Liver (tissue), 9 donors: Measurements from ENCODE around the gene SH3GL1. TPM values are rescaled to one million over a fixed set of nuclear protein-coding genes. Genes with fewer than 3 reads are reported as not detected.

Experiments
- DNase-seq: peaks from one replicate; pipeline ENCODE4 v3.0.0-alpha.2; 2017; ENCODE audit warnings: low spot score
- H3K27ac ChIP-seq, 2 donors: one replicate each; pipeline ENCODE4 v1.7.0; 2013; ENCODE audit warnings: inconsistent platforms in 2 of 2, low read length in 2 of 2, control low read depth in 1 of 2, low read depth in 1 of 2, mild to moderate bottlenecking in 1 of 2
- H3K27me3 ChIP-seq, 4 donors: one replicate each; pipeline versions ENCODE4 v1.6.1 to v1.7.0; 2013; ENCODE audit warnings: low read length in 3 of 4, inconsistent platforms in 1 of 4, mild to moderate bottlenecking in 1 of 4, moderate library complexity in 1 of 4; ENCODE audit not compliant: control insufficient read depth in 4 of 4, insufficient read depth in 4 of 4
- H3K36me3 ChIP-seq, 4 donors: one replicate each; pipeline versions ENCODE4 v1.6.1 to v1.7.0; 2013; ENCODE audit warnings: low read length in 3 of 4, mild to moderate bottlenecking in 3 of 4, low read depth in 1 of 4, moderate library complexity in 1 of 4; ENCODE audit not compliant: control insufficient read depth in 4 of 4, insufficient read depth in 3 of 4
- H3K4me1 ChIP-seq, 4 donors: one replicate each; pipeline versions ENCODE4 v1.6.1 to v1.7.0; 2013; ENCODE audit warnings: low read length in 3 of 4, mild to moderate bottlenecking in 3 of 4, moderate library complexity in 1 of 4; ENCODE audit not compliant: control insufficient read depth in 4 of 4, insufficient read depth in 4 of 4
- H3K4me3 ChIP-seq, 3 donors: one replicate each; pipeline versions ENCODE4 v1.6.1 to v1.7.0; 2013; ENCODE audit warnings: low read length in 3 of 3, control low read depth in 1 of 3, low read depth in 1 of 3, mild to moderate bottlenecking in 1 of 3
- H3K9ac ChIP-seq, 2 donors: one replicate each; pipeline ENCODE4 v1.7.0; 2013; ENCODE audit warnings: low read length in 2 of 2, mild to moderate bottlenecking in 2 of 2, moderate library complexity in 2 of 2, control low read depth in 1 of 2, low read depth in 1 of 2
- H3K9me3 ChIP-seq, 4 donors: one replicate each; pipeline versions ENCODE4 v1.6.1 to v1.7.0; 2013; ENCODE audit warnings: low read length in 3 of 4; ENCODE audit not compliant: control insufficient read depth in 4 of 4
- ATF3 ChIP-seq: IDR thresholded peaks from 2 replicates; pipeline ENCODE4 v1.6.1; 2016; ENCODE audit warnings: antibody characterized with exemption
- CTCF ChIP-seq: fragments of 150-350 bp; IDR thresholded peaks from 2 replicates; pipeline ENCODE4 v1.5.1; 2017; ENCODE audit warnings: improper control_type of control experiment, low read depth, low read length; ENCODE audit not compliant: missing input control
- EGR1 ChIP-seq, 2 donors: IDR thresholded peaks; 2 replicates each; pipeline ENCODE4 v1.6.1; 2016 to 2018; ENCODE audit warnings: antibody characterized with exemption in 2 of 2, low read depth in 2 of 2
- FOXA1 ChIP-seq: IDR thresholded peaks from 2 replicates; pipeline ENCODE4 v1.6.1; 2016; ENCODE audit warnings: antibody characterized with exemption
- FOXA2 ChIP-seq: IDR thresholded peaks from 2 replicates; pipeline ENCODE4 v1.6.1; 2016; ENCODE audit warnings: antibody characterized with exemption
- GABPA ChIP-seq, 2 donors: IDR thresholded peaks in 1 of 2; conservative IDR thresholded peaks in 1 of 2; 2 replicates each; pipeline ENCODE4 v1.6.1; 2016; ENCODE audit warnings: antibody characterized with exemption in 2 of 2, mild to moderate bottlenecking in 1 of 2, moderate library complexity in 1 of 2
- HNF4A ChIP-seq, 2 donors: conservative IDR thresholded peaks; 2 replicates each; pipeline ENCODE4 v1.6.1; 2016; ENCODE audit warnings: antibody characterized with exemption in 2 of 2, mild to moderate bottlenecking in 2 of 2
- HNF4G ChIP-seq: IDR thresholded peaks from 2 replicates; pipeline ENCODE4 v1.6.1; 2016; ENCODE audit warnings: antibody characterized with exemption
- JUND ChIP-seq, 2 donors: IDR thresholded peaks; 2 replicates each; pipeline ENCODE4 v1.6.1; 2016; ENCODE audit warnings: antibody characterized with exemption in 2 of 2
- MAX ChIP-seq: IDR thresholded peaks from 2 replicates; pipeline ENCODE4 v1.6.1; 2016; ENCODE audit warnings: antibody characterized with exemption
- NR2F2 ChIP-seq: IDR thresholded peaks from 2 replicates; pipeline ENCODE4 v1.6.1; 2016; ENCODE audit warnings: antibody characterized with exemption
- RAD21 ChIP-seq, 2 donors: IDR thresholded peaks; 2 replicates each; pipeline ENCODE4 v1.6.1; 2016; ENCODE audit warnings: antibody characterized with exemption in 2 of 2, mild to moderate bottlenecking in 2 of 2
- REST ChIP-seq: IDR thresholded peaks from 2 replicates; pipeline ENCODE4 v1.6.1; 2016; ENCODE audit warnings: antibody characterized with exemption, mild to moderate bottlenecking
- RXRA ChIP-seq, 2 donors: IDR thresholded peaks; 2 replicates each; pipeline ENCODE4 v1.6.1; 2017 to 2018; ENCODE audit warnings: antibody characterized with exemption in 2 of 2, mild to moderate bottlenecking in 1 of 2
- TAF1 ChIP-seq: conservative IDR thresholded peaks from 2 replicates; pipeline ENCODE4 v1.6.1; 2016; ENCODE audit warnings: antibody characterized with exemption, mild to moderate bottlenecking
- YY1 ChIP-seq: IDR thresholded peaks from 2 replicates; pipeline ENCODE4 v1.6.1; 2016; ENCODE audit warnings: antibody characterized with exemption, mild to moderate bottlenecking
- ZBTB33 ChIP-seq: IDR thresholded peaks from 2 replicates; pipeline ENCODE4 v1.6.1; 2016; ENCODE audit warnings: antibody characterized with exemption
- WGBS: extraction: QIAGEN DNeasy Blood & Tissue Kit; methylation state at CpG from one replicate; pipeline ENCODE4 v1.1.7; 2013; 5-methylcytosine and 5-hydroxymethylcytosine counted together
- polyA plus RNA-seq, 2 donors: library from polyadenylated mRNA; stranded (reverse) in 1 of 2; unstranded in 1 of 2; fragments of 200-250 nt in 1 of 2; fragments of >200 nt in 1 of 2; fragmentation: Nextera tagmentation in 1 of 2; extraction: Ambion mirVana in 1 of 2; gene quantifications; one replicate each; pipeline versions ENCODE4 v1.2.1 to v1.2.3, GENCODE V29; 2013 to 2015
- total RNA-seq, 2 donors: library from RNA; depleted of rRNA; stranded (reverse); fragments of >200 nt; gene quantifications; one replicate each; pipeline ENCODE4 v1.2.3, GENCODE V29; 2014
- donor health status: healthy.
- donor health status: healthy.
- donor health status: healthy.
- donor health status: healthy.
- donor health status: healthy.

Gene SH3GL1
- total and polyA plus RNA-seq, 4 donors, result 16.5 to 27.8 (median 18.2) TPM

GRCh38 chr19:4441994-4442818 is 41.9 kb upstream of the SH3GL1 start:
- Histone ChIP-seq H3K4me3 (no peak overlapping the region), H3K27me3 (no peaks in the 10 kb centered on the region), H3K27ac (no peak overlapping the region), H3K9me3 (no peaks in the 10 kb centered on the region), H3K9ac (no peak overlapping the region), H3K36me3 (peaks cover 10 to 29% (median 13%) of the 10 kb centered on the region in 4 donors), H3K4me1 (peaks cover 0 to 13% (median 2%) of the 10 kb centered on the region in 4 donors)
- WGBS, result 85% methylated on average over 22 of the region's 22 CpGs
- TF ChIP-seq FOXA2 (no peak), EGR1 (IDR thresholded peaks at IDR 0.05; ENCODE audit: low read depth in 2 of 2) (no peak), GABPA (IDR thresholded peaks at IDR 0.05 in 1 of 2, conservative IDR thresholded peaks at IDR 0.05 in 1 of 2) (no peak), CTCF (no peak), JUND (IDR thresholded peaks at IDR 0.05) (no peak), MAX (no peak), RXRA (IDR thresholded peaks at IDR 0.05) (no peak), HNF4G (no peak), HNF4A (conservative IDR thresholded peaks at IDR 0.05) (no peak)
- DNase-seq, result no peak

- H3K4me1 ChIP-seq, result no peaks in the 10 kb centered on the region
- no peaks in the 10 kb centered on the region for H3K27me3 ChIP-seq
- no peaks in the 10 kb centered on the region for H3K9me3 ChIP-seq
- H3K9ac ChIP-seq, result no peak overlapping the region
- TF ChIP-seq RXRA (IDR thresholded peaks at IDR 0.05) (no peak), ATF3 (no peak)
- WGBS, result 90% methylated on average over 12 of the region's 12 CpGs
- no peak for DNase-seq
- no peak overlapping the region for H3K27ac ChIP-seq
- peaks cover 0 to 5% (median 0%) of the 10 kb centered on the region in 4 donors for H3K36me3 ChIP-seq
- no peak overlapping the region for H3K4me3 ChIP-seq
Observed at GRCh38 chr19:4439243-4439642, 38.9 kb upstream of the SH3GL1 start.

GRCh38 chr19:4437103-4437502 is 36.8 kb upstream of the SH3GL1 start:
- Histone ChIP-seq H3K36me3 (peaks cover 0 to 5% (median 0%) of the 10 kb centered on the region in 4 donors), H3K27ac (no peak overlapping the region), H3K4me1 (no peaks in the 10 kb centered on the region), H3K4me3 (no peak overlapping the region), H3K9ac (no peak overlapping the region), H3K27me3 (no peaks in the 10 kb centered on the region), H3K9me3 (no peaks in the 10 kb centered on the region)
- WGBS, result 95% methylated on average over 10 of the region's 10 CpGs
- no peak for DNase-seq
- TF ChIP-seq GABPA (IDR thresholded peaks at IDR 0.05 in 1 of 2, conservative IDR thresholded peaks at IDR 0.05 in 1 of 2) (no peak), RXRA (IDR thresholded peaks at IDR 0.05) (no peak), EGR1 (IDR thresholded peaks at IDR 0.05; ENCODE audit: low read depth in 2 of 2) (no peak), HNF4A (conservative IDR thresholded peaks at IDR 0.05) (no peak), ATF3 (no peak), JUND (IDR thresholded peaks at IDR 0.05) (no peak), REST (no peak), NR2F2 (no peak), MAX (no peak), FOXA1 (no peak), RAD21 (IDR thresholded peaks at IDR 0.05) (no peak), ZBTB33 (no peak), YY1 (no peak), HNF4G (no peak), FOXA2 (no peak), TAF1 (no peak)
